Fibroblast of lung (primary cell): ENCODE measurements around the gene LIMCH1.

Experiments used
- EZH2 ChIP-seq: IDR thresholded peaks from 2 replicates; pipeline ENCODE4 v1.5.1; 2012; ENCODE audit warnings: low read length, control low read depth, mild to moderate bottlenecking; ENCODE audit errors: missing control alignments
- TF ChIP-seq, protein P1 (sequence below), 2 donors: IDR thresholded peaks in 1 of 2; conservative IDR thresholded peaks in 1 of 2; 1 replicate in 1 of 2; 2 replicates in 1 of 2; pipeline ENCODE4 v1.5.1; 2011 to 2012; ENCODE audit warnings: low read length in 2 of 2, control low read depth in 1 of 2, inconsistent platforms in 1 of 2, low read depth in 1 of 2, mild to moderate bottlenecking in 1 of 2

DNA sequence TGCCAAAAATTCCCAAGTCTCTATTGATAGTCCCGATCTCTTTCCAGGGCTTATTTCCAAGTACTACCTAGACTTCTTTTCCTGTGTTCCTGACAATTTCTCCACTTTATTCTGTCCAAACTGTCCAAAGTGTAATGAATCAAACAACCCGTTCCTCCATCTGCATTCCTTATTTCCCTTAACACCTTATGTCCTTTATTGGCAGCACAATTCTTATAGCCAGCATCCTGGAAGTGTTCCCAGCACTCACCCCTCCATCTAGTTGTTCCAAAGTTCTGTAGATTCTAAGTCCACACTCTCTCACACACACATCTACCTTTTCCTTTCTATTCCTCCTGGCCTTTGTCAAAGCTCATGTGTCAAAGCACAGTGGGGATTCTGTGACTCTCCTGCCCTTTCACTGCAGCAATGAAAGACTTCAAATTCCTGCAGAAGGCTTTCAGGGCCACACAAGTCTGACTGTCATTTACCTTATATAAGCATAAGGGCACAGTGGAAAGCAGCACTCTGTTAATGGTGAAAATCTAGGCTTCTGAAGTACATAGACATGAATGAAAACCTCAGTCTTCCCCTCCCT, 22.1 kb downstream of the LIMCH1 start:
- TF ChIP-seq, protein P1, sequence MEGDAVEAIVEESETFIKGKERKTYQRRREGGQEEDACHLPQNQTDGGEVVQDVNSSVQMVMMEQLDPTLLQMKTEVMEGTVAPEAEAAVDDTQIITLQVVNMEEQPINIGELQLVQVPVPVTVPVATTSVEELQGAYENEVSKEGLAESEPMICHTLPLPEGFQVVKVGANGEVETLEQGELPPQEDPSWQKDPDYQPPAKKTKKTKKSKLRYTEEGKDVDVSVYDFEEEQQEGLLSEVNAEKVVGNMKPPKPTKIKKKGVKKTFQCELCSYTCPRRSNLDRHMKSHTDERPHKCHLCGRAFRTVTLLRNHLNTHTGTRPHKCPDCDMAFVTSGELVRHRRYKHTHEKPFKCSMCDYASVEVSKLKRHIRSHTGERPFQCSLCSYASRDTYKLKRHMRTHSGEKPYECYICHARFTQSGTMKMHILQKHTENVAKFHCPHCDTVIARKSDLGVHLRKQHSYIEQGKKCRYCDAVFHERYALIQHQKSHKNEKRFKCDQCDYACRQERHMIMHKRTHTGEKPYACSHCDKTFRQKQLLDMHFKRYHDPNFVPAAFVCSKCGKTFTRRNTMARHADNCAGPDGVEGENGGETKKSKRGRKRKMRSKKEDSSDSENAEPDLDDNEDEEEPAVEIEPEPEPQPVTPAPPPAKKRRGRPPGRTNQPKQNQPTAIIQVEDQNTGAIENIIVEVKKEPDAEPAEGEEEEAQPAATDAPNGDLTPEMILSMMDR (conservative IDR thresholded peaks at IDR 0.05 in 1 of 2, IDR thresholded peaks at IDR 0.05 in 1 of 2; ENCODE audit: low read depth in 1 of 2, low read length in 2 of 2): no peak
- no peak for TF ChIP-seq EZH2
